Stomach (tissue), 9 donors: ENCODE data around the gene DOC2A. TPM values are rescaled to one million over a fixed set of nuclear protein-coding genes. Genes with fewer than 3 reads are reported as not detected.

Source experiments
- DNase-seq, 2 donors: peaks; one replicate each; pipeline versions ENCODE4 v3.0.0 to v3.0.0-alpha.2; 2013 to 2019
- H3K27ac ChIP-seq, 5 donors: fragments of 200-600 bp in 4 of 5; sonication (generic) in 4 of 5; one replicate each; pipeline ENCODE4 v1.5.1; 2013 to 2019; ENCODE audit warnings: mild to moderate bottlenecking in 1 of 5, moderate library complexity in 1 of 5
- H3K27me3 ChIP-seq, 3 donors: fragments of 200-600 bp; sonication (generic); one replicate each; pipeline ENCODE4 v1.5.1; 2017 to 2019; ENCODE audit warnings: mixed run types in 1 of 3
- H3K36me3 ChIP-seq, 4 donors: fragments of 200-600 bp; sonication (generic); 1 replicate in 3 of 4; 2 replicates in 1 of 4; pipeline ENCODE4 v1.5.1; 2016 to 2019
- H3K4me1 ChIP-seq, 4 donors: fragments of 200-600 bp; sonication (generic); one replicate each; pipeline ENCODE4 v1.5.1; 2016 to 2019
- H3K4me3 ChIP-seq, 4 donors: fragments of 200-600 bp; sonication (generic) in 3 of 4; one replicate each; pipeline ENCODE4 v1.5.1; 2016 to 2019; ENCODE audit warnings: mild to moderate bottlenecking in 1 of 4
- H3K9me3 ChIP-seq, 4 donors: fragments of 200-600 bp; sonication (generic); one replicate each; pipeline ENCODE4 v1.5.1; 2016 to 2019
- CTCF ChIP-seq, 7 experiments: fragments of 450-650 bp in 4 of 7; fragments of 200-600 bp in 3 of 7; sonication (generic) in 3 of 7; IDR thresholded peaks; one replicate each; pipeline ENCODE4 v1.5.1; 2016 to 2019; ENCODE audit warnings: antibody characterized with exemption in 7 of 7, control low read depth in 2 of 7, mild to moderate bottlenecking in 1 of 7
- EP300 ChIP-seq: sonication (generic); formaldehyde crosslinking; IDR thresholded peaks from one replicate; pipeline ENCODE4 v1.6.1; 2017; ENCODE audit warnings: antibody characterized with exemption
- POLR2A ChIP-seq, 4 donors: fragments of 450-650 bp; IDR thresholded peaks; one replicate each; pipeline ENCODE4 v1.6.1; 2016; ENCODE audit warnings: antibody characterized with exemption in 4 of 4, control low read depth in 2 of 4, mild to moderate bottlenecking in 1 of 4, moderate library complexity in 1 of 4
- POLR2AphosphoS5 ChIP-seq, 3 donors: sonication (generic); formaldehyde crosslinking; IDR thresholded peaks; one replicate each; pipeline ENCODE4 v1.6.1; 2016; ENCODE audit warnings: antibody characterized with exemption in 3 of 3
- WGBS, 5 donors: extraction: QIAGEN DNeasy Blood & Tissue Kit in 3 of 5; methylation state at CpG; one replicate each; pipeline versions ENCODE4 v1.1.5 to v1.1.7; 2013 to 2018; 5-methylcytosine and 5-hydroxymethylcytosine counted together
- intact Hi-C: fragments of 100-400 bp; cut with DNase I; formaldehyde crosslinking; loops from one replicate; pipeline ENCODE4 v1.15.1; 2023; ENCODE audit warnings: low total_unique reads
- polyA plus RNA-seq, 3 donors: library from polyadenylated mRNA; stranded (reverse); fragments of 200-250 nt; gene quantifications; one replicate each; pipeline ENCODE4 v1.2.3, GENCODE V29; 2013
- total RNA-seq, 5 donors: library from RNA; depleted of rRNA; stranded (reverse); fragments of >200 nt; gene quantifications; one replicate each; pipeline versions ENCODE4 v1.1.0 to v1.2.3, GENCODE V29; 2014 to 2016
- donor health status: healthy with polysubstance abuse.
- donor health status: Bipolar disorder and iron deficiency.
- donor health status: healthy.

The DOC2A gene
- total and polyA plus RNA-seq, 8 donors = 0.72 to 20.9 (median 1.8) TPM; not detected in 4

- Histone ChIP-seq H3K27me3 (peaks cover 6 to 25% (median 9%) of the 10 kb centered on the region in 3 donors), H3K36me3 (peaks cover 0 to 44% (median 39%) of the 10 kb centered on the region in 4 donors), H3K4me1 (peaks cover 9 to 22% (median 20%) of the 10 kb centered on the region in 4 donors), H3K9me3 (no peaks in the 10 kb centered on the region), H3K27ac (peak overlapping the region in 2 of 5 donors; percentile 16 to 26), H3K4me3 (no peak overlapping the region)
- 26 to 59% (median 35%) methylated on average over 2 to 11 of the region's 11 CpGs for WGBS, 5 donors
- no peak for TF ChIP-seq POLR2A (IDR thresholded peaks at IDR 0.05)
- TF ChIP-seq CTCF (IDR thresholded peaks at IDR 0.05) = no peak
- no peak for TF ChIP-seq POLR2AphosphoS5 (IDR thresholded peaks at IDR 0.05)
- no peak for TF ChIP-seq EP300
- peak in 1 of 2 donors; percentile 34 for DNase-seq
- intact Hi-C loops = no loop called here
Observed at GRCh38 chr16:30004811-30005242, 6.0 kb downstream of the DOC2A start.

GRCh38 chr16:30004424-30004776 lies 6.4 kb downstream of the DOC2A start:
- 40 to 60% (median 45%) methylated on average over 1 to 19 of the region's 19 CpGs for whole genome bisulfite sequencing, 5 donors
- Histone ChIP-seq H3K27ac (peak overlapping the region in 2 of 5 donors; percentile 16 to 26), H3K27me3 (peaks cover 2 to 21% (median 5%) of the 10 kb centered on the region in 3 donors), H3K36me3 (peaks cover 0 to 46% (median 42%) of the 10 kb centered on the region in 4 donors), H3K9me3 (no peaks in the 10 kb centered on the region), H3K4me1 (peaks cover 9 to 20% (median 19%) of the 10 kb centered on the region in 4 donors), H3K4me3 (no peak overlapping the region)
- intact Hi-C loops = no loop called here
- TF ChIP-seq EP300 = no peak
- no peak for TF ChIP-seq CTCF (IDR thresholded peaks at IDR 0.05)
- TF ChIP-seq POLR2A (IDR thresholded peaks at IDR 0.05) = no peak
- TF ChIP-seq POLR2AphosphoS5 (IDR thresholded peaks at IDR 0.05) = no peak
- peak in 1 of 2 donors; percentile 28 for DNase-seq

- no peak for DNase-seq
- H3K27ac ChIP-seq = no peak overlapping the region
- WGBS, 5 donors = 73 to 85% (median 79%) methylated on average over 13 to 17 of the region's 17 CpGs
Observed at GRCh38 chr16:30003670-30004423, 7.0 kb downstream of the DOC2A start.

More at GRCh38 chr16:30003670-30004423, 7.0 kb downstream of the DOC2A start:
- TF ChIP-seq POLR2AphosphoS5 (IDR thresholded peaks at IDR 0.05) (no peak), POLR2A (IDR thresholded peaks at IDR 0.05) (no peak), CTCF (IDR thresholded peaks at IDR 0.05) (no peak), EP300 (no peak)
- Histone ChIP-seq H3K36me3 (peaks cover 0 to 52% (median 46%) of the 10 kb centered on the region in 4 donors), H3K4me1 (peaks cover 9 to 20% (median 19%) of the 10 kb centered on the region in 4 donors), H3K9me3 (no peaks in the 10 kb centered on the region), H3K4me3 (no peak overlapping the region), H3K27me3 (peaks cover 0 to 16% (median 0%) of the 10 kb centered on the region in 3 donors)
- intact Hi-C loops = no loop called here
